RWPE1 (cell line): ENCODE measurements around the gene PDZRN3.

ENCODE experiments used
- CTCF ChIA-PET: fragments of 350-600 bp; sonication (Branson Sonifier 250); formaldehyde crosslinking; extraction: SDS; loops from one replicate; lab custom pipeline; 2021; lab: Yijun Ruan, JAX
- POLR2A ChIA-PET: fragments of 400-600 bp; formaldehyde crosslinking; extraction: SDS; loops from one replicate; lab custom pipeline; 2020; ENCODE audit warnings: antibody characterized with exemption; ENCODE audit not compliant: low non-redundant PET; lab: Yijun Ruan, JAX
- DNase-seq: peaks from one replicate; pipeline ENCODE4 v3.0.0; 2012; ENCODE audit warnings: low spot score
- H3K27ac ChIP-seq: fragments of 450-650 bp; 2 replicates; pipeline ENCODE4 v1.5.1; 2017
- TF ChIP-seq, protein P1 (sequence below): fragments of 450-650 bp; conservative IDR thresholded peaks from 2 replicates; pipeline ENCODE4 v1.5.1; 2017; ENCODE audit warnings: low read depth, mild to moderate bottlenecking

Gene PDZRN3

DNA sequence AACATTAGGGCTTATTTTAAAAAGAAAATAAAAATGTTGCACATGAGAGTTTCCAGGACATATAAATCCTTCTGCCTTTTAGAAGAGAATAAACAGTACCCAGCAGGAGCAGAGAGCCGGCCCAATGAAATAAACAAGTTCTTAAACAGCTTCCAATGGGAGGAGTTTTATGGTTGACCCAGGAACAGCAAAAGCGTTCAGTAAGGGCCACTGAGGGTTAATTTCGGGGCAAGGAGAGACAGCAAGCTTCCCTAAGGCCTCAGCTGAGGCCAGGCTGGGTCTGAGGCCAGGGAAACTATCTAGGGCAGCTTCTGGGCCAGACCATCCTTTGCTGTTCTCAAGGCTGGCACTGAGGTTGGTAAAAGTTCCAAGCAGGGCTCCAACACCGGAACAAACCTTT lies 3.4 kb downstream of the PDZRN3 start:
- CTCF ChIA-PET = no interaction called here
- no peak for DNase-seq
- H3K27ac ChIP-seq = no peak overlapping the region
- TF ChIP-seq, protein P1, sequence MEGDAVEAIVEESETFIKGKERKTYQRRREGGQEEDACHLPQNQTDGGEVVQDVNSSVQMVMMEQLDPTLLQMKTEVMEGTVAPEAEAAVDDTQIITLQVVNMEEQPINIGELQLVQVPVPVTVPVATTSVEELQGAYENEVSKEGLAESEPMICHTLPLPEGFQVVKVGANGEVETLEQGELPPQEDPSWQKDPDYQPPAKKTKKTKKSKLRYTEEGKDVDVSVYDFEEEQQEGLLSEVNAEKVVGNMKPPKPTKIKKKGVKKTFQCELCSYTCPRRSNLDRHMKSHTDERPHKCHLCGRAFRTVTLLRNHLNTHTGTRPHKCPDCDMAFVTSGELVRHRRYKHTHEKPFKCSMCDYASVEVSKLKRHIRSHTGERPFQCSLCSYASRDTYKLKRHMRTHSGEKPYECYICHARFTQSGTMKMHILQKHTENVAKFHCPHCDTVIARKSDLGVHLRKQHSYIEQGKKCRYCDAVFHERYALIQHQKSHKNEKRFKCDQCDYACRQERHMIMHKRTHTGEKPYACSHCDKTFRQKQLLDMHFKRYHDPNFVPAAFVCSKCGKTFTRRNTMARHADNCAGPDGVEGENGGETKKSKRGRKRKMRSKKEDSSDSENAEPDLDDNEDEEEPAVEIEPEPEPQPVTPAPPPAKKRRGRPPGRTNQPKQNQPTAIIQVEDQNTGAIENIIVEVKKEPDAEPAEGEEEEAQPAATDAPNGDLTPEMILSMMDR = no peak
- POLR2A ChIA-PET = no interaction called here

GRCh38 chr3:73618461-73618860 lies 6.3 kb downstream of the PDZRN3 start:
- TF ChIP-seq, protein P1 = no peak
- ChIA-PET POLR2A (no interaction called here), CTCF (no interaction called here)
- no peak overlapping the region for H3K27ac ChIP-seq
- no peak for DNase-seq

DNA sequence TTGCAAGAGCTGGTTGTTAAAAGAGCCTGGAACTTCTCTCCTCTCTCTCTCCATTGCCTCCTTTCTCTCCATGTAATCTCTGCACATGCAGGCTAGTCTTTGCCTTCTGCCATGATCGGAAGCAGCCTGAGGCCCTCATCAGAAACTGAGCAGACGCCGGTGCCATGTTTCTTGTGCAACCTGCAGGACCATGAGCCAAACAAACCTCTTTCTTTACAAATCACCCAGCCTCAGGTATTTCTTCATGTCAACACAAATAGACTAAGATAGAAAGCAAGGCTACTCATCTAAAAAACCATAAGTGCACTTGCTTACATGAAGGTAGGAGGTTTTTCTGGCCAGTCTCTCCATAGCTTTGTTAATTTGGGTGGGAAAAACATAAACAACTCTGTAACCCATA lies 8.7 kb downstream of the PDZRN3 start:
- POLR2A ChIA-PET = no interaction called here
- no peak for DNase-seq
- TF ChIP-seq, protein P1 = no peak
- CTCF ChIA-PET = no interaction called here
- H3K27ac ChIP-seq = no peak overlapping the region

- POLR2A ChIA-PET = no interaction called here
- TF ChIP-seq, protein P1 = no peak
- DNase-seq = no peak
These were observed 10.3 kb downstream of the PDZRN3 start for GRCh38 chr3:73614419-73614818.

DNA sequence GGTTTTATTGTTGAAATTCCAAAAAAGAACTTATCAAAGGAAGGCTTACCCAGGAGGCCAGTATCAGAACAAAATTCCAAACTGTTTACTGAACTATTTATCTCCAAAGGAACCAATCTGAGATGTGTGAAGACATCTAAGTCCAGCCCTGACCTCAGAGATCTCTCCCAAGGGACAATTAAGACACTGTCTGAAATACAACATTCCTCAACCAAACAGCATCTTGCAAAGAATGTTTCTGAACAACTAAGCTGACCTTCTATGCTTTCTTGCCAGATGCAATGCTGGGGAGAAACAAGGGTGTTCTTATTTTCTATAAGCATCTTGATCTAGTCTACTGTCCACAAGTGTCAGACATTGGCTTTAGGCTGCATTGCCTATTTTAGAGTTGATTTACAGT lies 13.6 kb downstream of the PDZRN3 start:
- ChIA-PET CTCF (no interaction called here), POLR2A (no interaction called here)
- TF ChIP-seq, protein P1 = no peak
- no peak for DNase-seq
- H3K27ac ChIP-seq = no peak overlapping the region

More at GRCh38 chr3:73614419-73614818, 10.3 kb downstream of the PDZRN3 start:
- H3K27ac ChIP-seq = no peak overlapping the region
- CTCF ChIA-PET = no interaction called here

- POLR2A ChIA-PET = no interaction called here
- TF ChIP-seq, protein P1 = no peak
- DNase-seq = no peak
- H3K27ac ChIP-seq = no peak overlapping the region
- CTCF ChIA-PET = no interaction called here
These were observed 14.2 kb downstream of the PDZRN3 start for GRCh38 chr3:73610493-73610892.

- CTCF ChIA-PET = no interaction called here
These were observed 15.1 kb downstream of the PDZRN3 start for GRCh38 chr3:73609655-73610054.

More at GRCh38 chr3:73609655-73610054, 15.1 kb downstream of the PDZRN3 start:
- DNase-seq = no peak
- POLR2A ChIA-PET = no interaction called here
- H3K27ac ChIP-seq = no peak overlapping the region
- TF ChIP-seq, protein P1 = no peak
